ENCODE results near the gene RBM39. TPM values are rescaled to one million over a fixed set of nuclear protein-coding genes. Genes with fewer than 3 reads are reported as not detected.

Gene RBM39
- total RNA-seq, 1 experiment from 2014 or later: 347 TPM

DNA sequence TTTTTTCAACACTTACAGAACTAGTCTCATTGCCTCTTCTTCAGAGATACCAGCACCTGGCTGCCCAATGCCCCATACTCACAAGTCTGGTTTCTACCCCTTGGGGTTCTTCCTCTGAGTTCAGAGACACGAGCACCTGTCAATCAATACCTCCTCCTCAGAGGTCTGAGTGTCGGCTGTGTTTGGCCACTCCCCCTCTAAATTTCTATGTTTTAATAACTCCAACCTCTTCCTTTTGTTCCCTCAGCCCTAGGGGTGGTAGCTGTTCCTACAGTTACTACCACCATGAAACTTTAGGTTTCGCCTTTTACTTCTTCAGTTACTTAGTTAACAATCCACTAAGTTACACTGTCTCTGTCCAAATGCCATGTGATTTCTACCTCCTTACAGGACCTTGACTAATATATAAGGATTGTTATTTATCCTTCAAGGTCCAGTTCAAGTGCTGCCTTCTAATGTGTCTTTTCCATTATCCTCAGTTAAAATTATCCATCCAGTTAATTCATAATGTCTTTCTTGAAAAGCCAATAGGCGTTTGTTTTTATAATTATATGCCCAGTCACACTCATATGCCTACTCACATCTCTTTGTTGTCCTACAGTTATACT, 15.1 kb upstream of the RBM39 start:
- Histone ChIP-seq H3K9ac (ENCODE audit: extremely low read depth, insufficient read length, low read length) (no peak overlapping the region), H3K4ac (ENCODE audit: low read depth, low read length) (no peak overlapping the region), H3K23ac (ENCODE audit: insufficient read length, low read depth, low read length) (no peak overlapping the region), H4K91ac (ENCODE audit: insufficient read length, low read depth, low read length) (no peak overlapping the region), H2BK12ac (ENCODE audit: insufficient read length, low read depth, low read length) (no peak overlapping the region), H3K18ac (ENCODE audit: insufficient read length, low read depth, low read length) (no peak overlapping the region), H3K9me3 (ENCODE audit: control insufficient read depth, low read depth, low read length) (no peaks in the 10 kb centered on the region), H3K23me2 (ENCODE audit: insufficient read length, low read depth, low read length, poor library complexity, severe bottlenecking) (no peaks in the 10 kb centered on the region), H2AK5ac (ENCODE audit: insufficient read length, low read length) (no peak overlapping the region), H2BK5ac (ENCODE audit: insufficient read length, low read length) (no peak overlapping the region), H3K79me1 (ENCODE audit: insufficient read depth, low read depth, low read length, poor library complexity, severe bottlenecking) (no peaks in the 10 kb centered on the region), H2AFZ (ENCODE audit: low read length) (no peak overlapping the region), H3K79me2 (ENCODE audit: insufficient read depth, low read length) (no peaks in the 10 kb centered on the region), H3K4me2 (ENCODE audit: insufficient read depth, insufficient read length, low read length) (no peak overlapping the region), H3K14ac (ENCODE audit: insufficient read depth, low read length) (no peak overlapping the region), H3K27ac (ENCODE audit: insufficient read length, low read depth, low read length) (no peak overlapping the region), H2BK15ac (ENCODE audit: low read depth, low read length) (no peak overlapping the region), H3K4me1 (ENCODE audit: insufficient read depth, low read length) (no peaks in the 10 kb centered on the region), H3T11ph (ENCODE audit: low read length) (no peak overlapping the region), H3K27me3 (ENCODE audit: insufficient read depth, low read length) (no peaks in the 10 kb centered on the region), H2BK20ac (ENCODE audit: low read depth, low read length, poor library complexity, severe bottlenecking) (no peak overlapping the region), H4K20me1 (ENCODE audit: control insufficient read depth, insufficient read depth, insufficient read length) (no peaks in the 10 kb centered on the region), H4K5ac (ENCODE audit: insufficient read length, low read depth, low read length) (no peak overlapping the region), H3K56ac (ENCODE audit: insufficient read length, low read depth, low read length) (no peak overlapping the region), H2BK120ac (ENCODE audit: low read depth, low read length, poor library complexity, severe bottlenecking) (no peak overlapping the region), H4K8ac (replicated peaks; ENCODE audit: insufficient read length, low read depth, low read length) (no peak overlapping the region)
- no peak overlapping the region for H3K27ac Mint-ChIP-seq
- no peaks in the 10 kb centered on the region for H3K9me3 Mint-ChIP-seq
- H3K4me3 Mint-ChIP-seq: no peak overlapping the region
- H3K27me3 Mint-ChIP-seq (ENCODE audit: low read depth): peaks cover 5% of the 10 kb centered on the region
- DNase-seq: no peak
- H3K4me1 Mint-ChIP-seq: peaks cover 2 to 3% of the 10 kb centered on the region in 2 experiments; a peak in 2 of 4 replicates
- TF ChIP-seq, protein P1, sequence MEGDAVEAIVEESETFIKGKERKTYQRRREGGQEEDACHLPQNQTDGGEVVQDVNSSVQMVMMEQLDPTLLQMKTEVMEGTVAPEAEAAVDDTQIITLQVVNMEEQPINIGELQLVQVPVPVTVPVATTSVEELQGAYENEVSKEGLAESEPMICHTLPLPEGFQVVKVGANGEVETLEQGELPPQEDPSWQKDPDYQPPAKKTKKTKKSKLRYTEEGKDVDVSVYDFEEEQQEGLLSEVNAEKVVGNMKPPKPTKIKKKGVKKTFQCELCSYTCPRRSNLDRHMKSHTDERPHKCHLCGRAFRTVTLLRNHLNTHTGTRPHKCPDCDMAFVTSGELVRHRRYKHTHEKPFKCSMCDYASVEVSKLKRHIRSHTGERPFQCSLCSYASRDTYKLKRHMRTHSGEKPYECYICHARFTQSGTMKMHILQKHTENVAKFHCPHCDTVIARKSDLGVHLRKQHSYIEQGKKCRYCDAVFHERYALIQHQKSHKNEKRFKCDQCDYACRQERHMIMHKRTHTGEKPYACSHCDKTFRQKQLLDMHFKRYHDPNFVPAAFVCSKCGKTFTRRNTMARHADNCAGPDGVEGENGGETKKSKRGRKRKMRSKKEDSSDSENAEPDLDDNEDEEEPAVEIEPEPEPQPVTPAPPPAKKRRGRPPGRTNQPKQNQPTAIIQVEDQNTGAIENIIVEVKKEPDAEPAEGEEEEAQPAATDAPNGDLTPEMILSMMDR (conservative IDR thresholded peaks at IDR 0.05): no peak
- no CpG with 5 or more reads among the region's 4 CpGs for WGBS (ENCODE audit: extremely low coverage, insufficient read length, low lambda C conversion rate)
- no peaks in the 10 kb centered on the region for H3K36me3 Mint-ChIP-seq (ENCODE audit: insufficient read depth in 1 of 3, low read depth in 3 of 3)

Data from H9 (cell line).